Adipocyte (in vitro differentiated cells): Measurements from ENCODE around the gene DRAP1.
"Not testable (repeated sequence)": the region's sequence is repeated elsewhere in the genome, so short reads cannot be mapped to it uniquely, and the experiment has no call there.

ENCODE experiments used
- DNase-seq: peaks from one replicate; pipeline ENCODE4 v3.0.0-alpha.2; 2015; ENCODE audit warnings: low read depth
- H3K27me3 ChIP-seq: replicated peaks from 2 replicates; pipeline ENCODE4 v1.7.0; 2013; ENCODE audit warnings: mild to moderate bottlenecking, low read length, moderate library complexity; ENCODE audit not compliant: control insufficient read depth, insufficient read depth
- H3K36me3 ChIP-seq: 2 replicates; pipeline ENCODE4 v1.7.0; 2013; ENCODE audit warnings: low read length, mild to moderate bottlenecking, moderate library complexity; ENCODE audit not compliant: control insufficient read depth, insufficient read depth, severe bottlenecking
- H3K4me1 ChIP-seq: 2 replicates; pipeline ENCODE4 v1.7.0; 2013; ENCODE audit warnings: mild to moderate bottlenecking, low read length, moderate library complexity; ENCODE audit not compliant: control insufficient read depth, insufficient read depth
- H3K4me3 ChIP-seq: 2 replicates; pipeline ENCODE4 v1.7.0; 2013; ENCODE audit warnings: mild to moderate bottlenecking, low read length, moderate library complexity
- H3K9ac ChIP-seq: 2 replicates; pipeline ENCODE4 v1.7.0; 2013; ENCODE audit warnings: mild to moderate bottlenecking, low read length, moderate library complexity
- H3K9me3 ChIP-seq: 2 replicates; pipeline ENCODE4 v1.7.0; 2013; ENCODE audit warnings: mild to moderate bottlenecking, low read length, moderate library complexity; ENCODE audit not compliant: control insufficient read depth

DRAP1 gene

GRCh38 chr11:65888163-65888814, 30.9 kb upstream of the DRAP1 start, which contains the start of gene FIBP:
Gene FIBP, minus strand, starts transcription at chr11:65888471. Its CDS starts 53 bp downstream, at chr11:65888418.
- Histone ChIP-seq H3K9me3 (no peaks in the 10 kb centered on the region), H3K27me3 (no peaks in the 10 kb centered on the region), H3K4me1 (peaks cover 47% of the 10 kb centered on the region), H3K36me3 (peaks cover 47% of the 10 kb centered on the region), H3K4me3 (peak within 1 kb of the TSS; percentile 89), H3K9ac (peak within 1 kb of the TSS; percentile 99)
- peak; percentile 99 for DNase-seq

- DNase-seq, result peak; percentile 99
- peaks cover 59% of the 10 kb centered on the region for H3K4me1 ChIP-seq
- peak within 1 kb of the TSS; percentile 86 for H3K4me3 ChIP-seq
- no peaks in the 10 kb centered on the region for H3K27me3 ChIP-seq
- H3K36me3 ChIP-seq, result peaks cover 41% of the 10 kb centered on the region
- H3K9me3 ChIP-seq, result no peaks in the 10 kb centered on the region
- H3K9ac ChIP-seq, result peak within 1 kb of the TSS; percentile 99
These were observed 28.7 kb upstream of the DRAP1 start, which contains the start of gene CCDC85B for GRCh38 chr11:65890324-65891218. Gene CCDC85B, plus strand, starts transcription at chr11:65890673. Its CDS starts 111 bp downstream, at chr11:65890784.

GRCh38 chr11:65891219-65892136, 27.7 kb upstream of the DRAP1 start:
- Histone ChIP-seq H3K4me3 (peak overlapping the region; percentile 86), H3K36me3 (peaks cover 41% of the 10 kb centered on the region), H3K4me1 (peaks cover 65% of the 10 kb centered on the region), H3K9me3 (no peaks in the 10 kb centered on the region), H3K9ac (peak overlapping the region; percentile 96), H3K27me3 (no peaks in the 10 kb centered on the region)
- peak; percentile 69 for DNase-seq

- DNase-seq, result not testable (repeated sequence)
- H3K4me3 ChIP-seq, result peak overlapping the region; percentile 86
These were observed 27.1 kb upstream of the DRAP1 start for GRCh38 chr11:65892137-65892540.

GRCh38 chr11:65892661-65893317, 26.4 kb upstream of the DRAP1 start:
- Histone ChIP-seq H3K4me3 (peak overlapping the region; percentile 86), H3K36me3 (peaks cover 38% of the 10 kb centered on the region), H3K9me3 (no peaks in the 10 kb centered on the region)

More at GRCh38 chr11:65892137-65892540, 27.1 kb upstream of the DRAP1 start:
- peak overlapping the region; percentile 96 for H3K9ac ChIP-seq
- not testable (repeated sequence) for H3K9me3 ChIP-seq, H3K27me3 ChIP-seq
- peaks cover 66% of the 10 kb centered on the region for H3K4me1 ChIP-seq
- peaks cover 38% of the 10 kb centered on the region for H3K36me3 ChIP-seq

GRCh38 chr11:65894034-65894591, 25.1 kb upstream of the DRAP1 start:
- peaks cover 38% of the 10 kb centered on the region for H3K36me3 ChIP-seq
- H3K4me3 ChIP-seq, result no peak overlapping the region
- peaks cover 63% of the 10 kb centered on the region for H3K4me1 ChIP-seq
- H3K9me3 ChIP-seq, result no peaks in the 10 kb centered on the region
- no peak for DNase-seq
- H3K27me3 ChIP-seq, result no peaks in the 10 kb centered on the region
- peak overlapping the region; percentile 78 for H3K9ac ChIP-seq

More at GRCh38 chr11:65892661-65893317, 26.4 kb upstream of the DRAP1 start:
- Histone ChIP-seq H3K27me3 (no peaks in the 10 kb centered on the region), H3K4me1 (peaks cover 66% of the 10 kb centered on the region), H3K9ac (peak overlapping the region; percentile 96)
- DNase-seq, result no peak

- peaks cover 54% of the 10 kb centered on the region for H3K4me1 ChIP-seq
- H3K4me3 ChIP-seq, result no peak overlapping the region
- no peaks in the 10 kb centered on the region for H3K9me3 ChIP-seq
- no peaks in the 10 kb centered on the region for H3K27me3 ChIP-seq
- peak overlapping the region; percentile 91 for H3K9ac ChIP-seq
- no peak for DNase-seq
- H3K36me3 ChIP-seq, result peaks cover 38% of the 10 kb centered on the region
These were observed 23.7 kb upstream of the DRAP1 start for GRCh38 chr11:65895482-65895981.

GRCh38 chr11:65896034-65896999, 22.9 kb upstream of the DRAP1 start:
- H3K9me3 ChIP-seq, result no peaks in the 10 kb centered on the region
- no peak for DNase-seq
- peak overlapping the region; percentile 74 for H3K4me3 ChIP-seq
- H3K4me1 ChIP-seq, result peaks cover 62% of the 10 kb centered on the region
- peak overlapping the region; percentile 91 for H3K9ac ChIP-seq
- peaks cover 38% of the 10 kb centered on the region for H3K36me3 ChIP-seq
- H3K27me3 ChIP-seq, result no peaks in the 10 kb centered on the region

GRCh38 chr11:65897020-65897471, 22.2 kb upstream of the DRAP1 start:
- Histone ChIP-seq H3K27me3 (no peaks in the 10 kb centered on the region), H3K9me3 (no peaks in the 10 kb centered on the region), H3K36me3 (peaks cover 36% of the 10 kb centered on the region), H3K4me1 (peaks cover 64% of the 10 kb centered on the region), H3K4me3 (peak overlapping the region; percentile 74), H3K9ac (peak overlapping the region; percentile 91)
- DNase-seq, result no peak
